SK-N-SH (cell line): ENCODE results near the gene DCLK3.

Experiments
- CHD2 ChIP-seq: fragments of 150-350 bp; IDR thresholded peaks from 2 replicates; pipeline ENCODE4 v1.6.1; 2018; ENCODE audit warnings: low read length; ENCODE audit not compliant: partially characterized antibody
- EP300 ChIP-seq, 2 experiments: IDR thresholded peaks; 2 replicates each; pipeline versions ENCODE4 v1.4.0 to v1.6.1; 2012; ENCODE audit warnings: borderline replicate concordance in 1 of 2, low read depth in 1 of 2, low read length in 1 of 2
- GABPA ChIP-seq: IDR thresholded peaks from 2 replicates; pipeline ENCODE4 v1.4.0; 2012; ENCODE audit warnings: low read depth, mild to moderate bottlenecking
- NRF1 ChIP-seq: IDR thresholded peaks from 2 replicates; pipeline ENCODE4 v1.6.1; 2012; ENCODE audit warnings: low read depth, mild to moderate bottlenecking, low read length
- POLR2AphosphoS5 ChIP-seq: IDR thresholded peaks from 2 replicates; pipeline ENCODE4 v1.6.1; 2012; ENCODE audit warnings: low read depth, low read length
- RAD21 ChIP-seq: IDR thresholded peaks from 2 replicates; pipeline ENCODE4 v1.6.1; 2012; ENCODE audit warnings: mild to moderate bottlenecking, low read length
- RFX5 ChIP-seq: IDR thresholded peaks from 2 replicates; pipeline ENCODE4 v1.6.1; 2012; ENCODE audit warnings: mild to moderate bottlenecking, improper control_type of control experiment, low read length
- TAF1 ChIP-seq: IDR thresholded peaks from 2 replicates; pipeline ENCODE4 v1.6.1; 2012; ENCODE audit warnings: low read depth, mild to moderate bottlenecking, low read length, moderate library complexity, borderline replicate concordance
- YY1 ChIP-seq: IDR thresholded peaks from 2 replicates; pipeline ENCODE4 v1.4.0; 2012; ENCODE audit warnings: low read depth, mild to moderate bottlenecking
- TF ChIP-seq, protein P1 (sequence below): fragments of 200-600 bp; sonication (generic); IDR thresholded peaks from 2 replicates; pipeline ENCODE4 v1.6.1; 2017; ENCODE audit warnings: antibody characterized with exemption, mild to moderate bottlenecking, moderate library complexity
- TF ChIP-seq, protein P2 (sequence below): IDR thresholded peaks from 2 replicates; pipeline ENCODE4 v1.4.0; 2012; ENCODE audit warnings: low read depth, borderline replicate concordance
- TF ChIP-seq, protein P3 (sequence below): fragments of 150-350 bp; IDR thresholded peaks from 2 replicates; pipeline ENCODE4 v1.6.1; 2016; ENCODE audit warnings: mild to moderate bottlenecking, low read depth, low read length
- TF ChIP-seq, protein P4 (sequence below): IDR thresholded peaks from 2 replicates; pipeline ENCODE4 v1.4.0; 2012; ENCODE audit warnings: low read depth

DNA sequence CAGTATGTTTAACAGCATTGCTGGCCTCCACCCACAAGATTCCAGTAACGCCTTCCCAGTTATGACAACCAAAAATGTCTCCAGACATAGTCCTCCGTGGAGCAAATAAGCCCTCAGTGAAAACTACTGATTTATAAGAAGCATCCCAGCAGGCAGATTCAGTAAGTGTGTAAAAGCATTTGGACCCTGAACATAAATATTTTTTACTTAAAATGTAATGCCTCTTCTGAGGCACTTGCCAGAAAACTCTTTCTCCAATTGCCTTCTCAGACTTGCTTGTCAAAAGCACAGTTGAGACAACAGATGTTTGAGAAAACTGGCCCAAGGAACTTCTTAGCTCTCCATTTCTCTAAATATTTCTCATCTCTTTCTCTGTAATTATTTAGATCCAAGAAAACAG is 31.8 kb upstream of the DCLK3 start:
- TF ChIP-seq, protein P1, sequence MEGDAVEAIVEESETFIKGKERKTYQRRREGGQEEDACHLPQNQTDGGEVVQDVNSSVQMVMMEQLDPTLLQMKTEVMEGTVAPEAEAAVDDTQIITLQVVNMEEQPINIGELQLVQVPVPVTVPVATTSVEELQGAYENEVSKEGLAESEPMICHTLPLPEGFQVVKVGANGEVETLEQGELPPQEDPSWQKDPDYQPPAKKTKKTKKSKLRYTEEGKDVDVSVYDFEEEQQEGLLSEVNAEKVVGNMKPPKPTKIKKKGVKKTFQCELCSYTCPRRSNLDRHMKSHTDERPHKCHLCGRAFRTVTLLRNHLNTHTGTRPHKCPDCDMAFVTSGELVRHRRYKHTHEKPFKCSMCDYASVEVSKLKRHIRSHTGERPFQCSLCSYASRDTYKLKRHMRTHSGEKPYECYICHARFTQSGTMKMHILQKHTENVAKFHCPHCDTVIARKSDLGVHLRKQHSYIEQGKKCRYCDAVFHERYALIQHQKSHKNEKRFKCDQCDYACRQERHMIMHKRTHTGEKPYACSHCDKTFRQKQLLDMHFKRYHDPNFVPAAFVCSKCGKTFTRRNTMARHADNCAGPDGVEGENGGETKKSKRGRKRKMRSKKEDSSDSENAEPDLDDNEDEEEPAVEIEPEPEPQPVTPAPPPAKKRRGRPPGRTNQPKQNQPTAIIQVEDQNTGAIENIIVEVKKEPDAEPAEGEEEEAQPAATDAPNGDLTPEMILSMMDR, result no peak
- TF ChIP-seq YY1, result no peak
- TF ChIP-seq TAF1, result no peak
- no peak for TF ChIP-seq GABPA
- no peak for TF ChIP-seq EP300 (IDR thresholded peaks at IDR 0.05; ENCODE audit: borderline replicate concordance in 1 of 2, low read depth in 1 of 2, low read length in 1 of 2)
- TF ChIP-seq, protein P2, sequence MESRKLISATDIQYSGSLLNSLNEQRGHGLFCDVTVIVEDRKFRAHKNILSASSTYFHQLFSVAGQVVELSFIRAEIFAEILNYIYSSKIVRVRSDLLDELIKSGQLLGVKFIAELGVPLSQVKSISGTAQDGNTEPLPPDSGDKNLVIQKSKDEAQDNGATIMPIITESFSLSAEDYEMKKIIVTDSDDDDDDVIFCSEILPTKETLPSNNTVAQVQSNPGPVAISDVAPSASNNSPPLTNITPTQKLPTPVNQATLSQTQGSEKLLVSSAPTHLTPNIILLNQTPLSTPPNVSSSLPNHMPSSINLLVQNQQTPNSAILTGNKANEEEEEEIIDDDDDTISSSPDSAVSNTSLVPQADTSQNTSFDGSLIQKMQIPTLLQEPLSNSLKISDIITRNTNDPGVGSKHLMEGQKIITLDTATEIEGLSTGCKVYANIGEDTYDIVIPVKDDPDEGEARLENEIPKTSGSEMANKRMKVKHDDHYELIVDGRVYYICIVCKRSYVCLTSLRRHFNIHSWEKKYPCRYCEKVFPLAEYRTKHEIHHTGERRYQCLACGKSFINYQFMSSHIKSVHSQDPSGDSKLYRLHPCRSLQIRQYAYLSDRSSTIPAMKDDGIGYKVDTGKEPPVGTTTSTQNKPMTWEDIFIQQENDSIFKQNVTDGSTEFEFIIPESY, result no peak
- no peak for TF ChIP-seq POLR2AphosphoS5
- no peak for TF ChIP-seq NRF1
- no peak for TF ChIP-seq RAD21
- TF ChIP-seq, protein P3, sequence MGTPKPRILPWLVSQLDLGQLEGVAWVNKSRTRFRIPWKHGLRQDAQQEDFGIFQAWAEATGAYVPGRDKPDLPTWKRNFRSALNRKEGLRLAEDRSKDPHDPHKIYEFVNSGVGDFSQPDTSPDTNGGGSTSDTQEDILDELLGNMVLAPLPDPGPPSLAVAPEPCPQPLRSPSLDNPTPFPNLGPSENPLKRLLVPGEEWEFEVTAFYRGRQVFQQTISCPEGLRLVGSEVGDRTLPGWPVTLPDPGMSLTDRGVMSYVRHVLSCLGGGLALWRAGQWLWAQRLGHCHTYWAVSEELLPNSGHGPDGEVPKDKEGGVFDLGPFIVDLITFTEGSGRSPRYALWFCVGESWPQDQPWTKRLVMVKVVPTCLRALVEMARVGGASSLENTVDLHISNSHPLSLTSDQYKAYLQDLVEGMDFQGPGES, result no peak
- TF ChIP-seq RFX5, result no peak
- TF ChIP-seq, protein P4, sequence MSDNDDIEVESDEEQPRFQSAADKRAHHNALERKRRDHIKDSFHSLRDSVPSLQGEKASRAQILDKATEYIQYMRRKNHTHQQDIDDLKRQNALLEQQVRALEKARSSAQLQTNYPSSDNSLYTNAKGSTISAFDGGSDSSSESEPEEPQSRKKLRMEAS, result no peak
- no peak for TF ChIP-seq CHD2
